Dedifferentiated amniotic fluid mesenchymal stem cell (primary cell): ENCODE measurements around the gene ARHGAP4.

Experiments
- DNase-seq: peaks from one replicate; pipeline ENCODE4 v3.0.0-alpha.2; 2016; ENCODE audit errors: extremely low spot score

Gene ARHGAP4

GRCh38 chrX:153963546-153963945 lies 37.5 kb upstream of the ARHGAP4 start:
- DNase-seq: no peak

GRCh38 chrX:153961292-153961691 lies 35.2 kb upstream of the ARHGAP4 start:
- DNase-seq: no peak

- no peak for DNase-seq
These were observed 34.7 kb upstream of the ARHGAP4 start for GRCh38 chrX:153960786-153961185.

GRCh38 chrX:153960077-153960476 lies 34.0 kb upstream of the ARHGAP4 start:
- DNase-seq: no peak

- no peak for DNase-seq
These were observed 33.6 kb upstream of the ARHGAP4 start for GRCh38 chrX:153959649-153960048.

- DNase-seq: no peak
These were observed 32.5 kb upstream of the ARHGAP4 start for GRCh38 chrX:153958605-153959004.

- DNase-seq: no peak
These were observed 31.2 kb upstream of the ARHGAP4 start for GRCh38 chrX:153957224-153957623.

- no peak for DNase-seq
These were observed 30.2 kb upstream of the ARHGAP4 start for GRCh38 chrX:153956044-153956907.

GRCh38 chrX:153955228-153955732 lies 29.2 kb upstream of the ARHGAP4 start:
- no peak for DNase-seq

- DNase-seq: no peak
These were observed 28.6 kb upstream of the ARHGAP4 start for GRCh38 chrX:153954558-153955227.

GRCh38 chrX:153953892-153954557 lies 28.0 kb upstream of the ARHGAP4 start:
- no peak for DNase-seq

GRCh38 chrX:153953342-153953830 lies 27.3 kb upstream of the ARHGAP4 start:
- DNase-seq: peak; percentile 30

GRCh38 chrX:153952373-153953026 lies 26.4 kb upstream of the ARHGAP4 start:
- no peak for DNase-seq

GRCh38 chrX:153951683-153952372 lies 25.8 kb upstream of the ARHGAP4 start:
- DNase-seq: no peak

GRCh38 chrX:153950127-153950526 lies 24.1 kb upstream of the ARHGAP4 start:
- DNase-seq: no peak

GRCh38 chrX:153948847-153949805 lies 23.1 kb upstream of the ARHGAP4 start:
- DNase-seq: no peak

GRCh38 chrX:153948002-153948466 lies 22.0 kb upstream of the ARHGAP4 start:
- DNase-seq: no peak

- peak; percentile 54 for DNase-seq
These were observed 21.1 kb upstream of the ARHGAP4 start for GRCh38 chrX:153947009-153947769.
